CD4-positive, alpha-beta T cell treated with Interferon alpha-2 for 1 hour (primary cell): Measurements from ENCODE around the gene CTIF.

Experiments used
- DNase-seq, 2 donors: peaks; one replicate each; pipeline ENCODE4 v3.0.0-alpha.2; 2020 to 2022

The CTIF gene

DNA sequence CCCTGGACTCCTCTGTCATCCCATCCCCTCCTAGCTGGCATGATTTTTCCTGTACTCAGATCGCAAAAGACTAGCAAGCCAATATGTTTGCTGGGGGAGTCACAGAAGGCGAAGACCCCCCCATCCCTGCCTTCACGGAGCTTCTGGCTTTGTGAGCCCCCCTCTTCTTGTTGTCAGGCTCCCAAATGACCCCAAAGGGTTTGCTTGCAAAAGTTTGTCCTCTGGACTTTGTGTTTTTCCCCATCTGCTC lies 242.0 kb downstream of the CTIF start:
- DNase-seq: no peak

DNA sequence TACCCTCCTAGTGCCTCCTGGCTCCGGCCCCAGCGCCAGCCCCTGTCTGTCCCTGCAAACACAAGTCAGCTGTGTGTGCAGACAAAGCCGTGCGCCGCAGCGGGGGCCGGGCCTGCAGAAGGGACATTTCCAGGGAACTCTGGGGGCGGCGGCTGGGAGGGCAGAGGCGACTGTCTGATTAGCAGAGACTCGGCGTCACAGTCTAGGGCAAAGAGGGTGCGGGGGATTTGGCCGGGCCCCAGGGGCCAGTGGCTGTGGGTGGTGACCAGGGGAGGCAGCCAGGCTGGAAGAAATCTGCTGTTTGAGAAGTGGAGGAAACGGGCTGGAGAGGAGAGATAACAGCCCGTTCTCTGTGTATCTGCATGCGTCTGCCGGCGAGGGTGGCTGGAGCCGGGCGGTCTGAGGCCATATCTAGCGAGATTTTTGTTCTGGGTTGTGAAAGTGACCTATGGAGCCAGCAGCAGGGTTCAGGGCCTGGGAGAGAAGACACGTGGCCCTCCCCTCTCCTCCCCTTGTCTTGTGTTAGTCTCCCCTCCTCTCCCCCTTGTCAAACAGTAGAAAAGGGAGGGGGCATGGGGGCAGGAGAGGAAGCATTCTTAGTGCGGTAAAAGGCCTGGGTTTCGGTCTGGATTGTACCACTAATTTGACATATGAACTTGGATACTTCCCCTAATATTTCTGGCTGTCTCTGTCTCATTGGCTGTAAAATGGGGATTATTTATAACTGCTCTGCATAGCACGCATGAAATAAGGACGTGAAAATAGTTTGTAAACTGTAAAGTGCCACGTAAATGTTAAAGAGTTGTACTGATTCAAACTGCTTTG lies 242.5 kb downstream of the CTIF start:
- DNase-seq: peak; percentile 13 to 38

DNA sequence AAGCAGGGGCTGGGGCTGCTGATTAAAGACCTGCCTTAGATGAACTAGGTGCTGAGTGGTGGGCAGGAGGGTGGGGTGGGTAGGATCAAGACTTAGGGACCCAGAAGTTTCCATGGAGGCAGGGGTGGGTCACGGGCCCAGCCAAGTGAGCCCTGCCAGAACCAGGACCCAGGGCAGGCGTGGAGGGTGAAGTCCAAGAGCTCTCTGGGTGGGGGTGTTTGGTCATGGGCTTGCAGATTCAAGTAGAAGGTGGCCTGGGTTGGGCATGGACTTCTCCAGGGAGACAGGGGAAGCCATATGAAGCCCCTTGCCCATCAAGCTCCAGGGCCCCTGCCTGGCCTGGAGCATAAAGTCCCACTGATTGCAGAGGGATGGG lies 243.1 kb downstream of the CTIF start:
- no peak for DNase-seq

DNA sequence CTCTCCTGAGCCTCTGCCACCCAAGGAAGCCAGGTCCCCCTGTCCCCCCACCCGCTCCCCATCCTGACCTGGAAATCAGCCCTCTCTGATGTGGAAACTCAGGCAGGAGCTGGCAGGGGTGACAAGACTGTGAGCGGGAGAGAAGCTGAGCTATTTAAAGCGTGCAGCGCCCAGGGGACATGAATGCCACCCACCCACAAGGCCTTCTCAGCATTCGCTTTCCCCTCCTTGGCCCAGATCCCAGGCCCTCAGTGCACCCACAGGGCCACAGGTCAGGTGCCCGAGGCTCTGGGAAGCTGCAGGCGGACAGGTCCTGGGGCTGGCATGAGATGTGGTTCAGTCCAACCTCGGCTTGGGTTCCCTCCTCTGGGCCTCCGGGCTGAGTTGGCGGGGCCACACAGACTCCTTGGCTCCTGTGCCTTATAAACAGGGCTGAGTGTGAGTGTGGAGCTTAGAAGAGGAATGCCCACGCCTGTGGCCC lies 243.6 kb downstream of the CTIF start:
- no peak for DNase-seq

DNA sequence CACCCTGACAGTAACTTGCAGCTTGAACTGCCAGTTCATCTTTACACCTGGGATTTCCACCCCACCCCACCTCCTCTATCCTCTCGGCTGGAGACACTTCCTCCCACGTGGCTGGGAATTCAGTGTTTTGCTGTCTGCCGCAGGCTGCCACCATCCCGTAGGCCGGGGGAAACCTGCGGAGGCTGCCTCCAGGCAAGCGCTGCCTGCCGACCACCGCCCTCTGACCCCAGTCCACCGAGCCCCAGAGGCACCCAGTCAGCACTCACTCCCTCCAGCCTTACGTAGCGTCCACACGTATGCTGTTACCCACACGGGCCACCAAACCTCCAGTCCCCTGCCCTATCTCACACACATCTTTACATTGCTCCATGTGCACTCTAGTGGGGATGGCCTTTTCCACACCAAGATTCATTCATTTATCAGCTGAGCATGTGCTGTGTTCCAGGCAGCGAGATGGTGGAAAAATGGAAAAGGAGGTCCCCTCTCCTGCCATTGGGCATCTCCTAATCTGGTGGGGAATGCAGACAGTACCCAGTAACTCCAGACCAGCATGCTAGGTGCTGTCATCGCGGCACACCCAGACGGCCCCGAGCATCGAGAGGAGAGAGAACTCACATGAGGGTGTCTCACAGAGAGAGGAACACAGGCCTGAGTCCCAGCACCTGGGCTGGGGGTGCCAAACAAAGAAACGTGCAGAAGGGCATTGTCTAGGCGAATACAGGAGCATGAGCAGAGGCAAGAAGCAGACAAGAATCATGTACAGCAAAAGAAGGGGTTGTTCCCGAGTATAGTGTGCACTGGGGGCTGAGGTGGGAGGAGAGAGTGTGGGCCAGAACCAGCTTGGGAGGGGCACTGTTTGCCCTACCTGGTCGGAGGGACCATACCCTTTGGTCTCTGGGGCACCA lies 245.0 kb downstream of the CTIF start:
- DNase-seq: no peak

DNA sequence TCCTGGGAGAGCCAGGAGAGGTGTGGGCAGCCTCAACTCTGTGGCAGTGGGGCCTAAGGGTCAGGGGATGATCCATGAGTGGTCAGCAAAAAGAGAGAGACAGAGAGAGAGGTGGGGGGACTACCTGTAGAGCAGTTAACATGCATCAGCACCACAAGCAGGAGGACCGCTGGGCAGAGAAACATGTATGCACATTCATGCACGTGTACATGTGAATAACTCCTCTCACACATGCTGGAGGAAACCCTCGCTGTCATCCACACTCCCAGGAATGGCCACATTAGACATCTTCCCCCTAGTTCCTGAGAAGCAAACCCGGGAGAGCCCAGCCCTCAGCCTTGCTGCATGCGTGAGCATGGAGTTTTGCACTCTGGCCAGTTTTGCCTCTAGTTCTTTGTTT lies 245.8 kb downstream of the CTIF start:
- DNase-seq: no peak

DNA sequence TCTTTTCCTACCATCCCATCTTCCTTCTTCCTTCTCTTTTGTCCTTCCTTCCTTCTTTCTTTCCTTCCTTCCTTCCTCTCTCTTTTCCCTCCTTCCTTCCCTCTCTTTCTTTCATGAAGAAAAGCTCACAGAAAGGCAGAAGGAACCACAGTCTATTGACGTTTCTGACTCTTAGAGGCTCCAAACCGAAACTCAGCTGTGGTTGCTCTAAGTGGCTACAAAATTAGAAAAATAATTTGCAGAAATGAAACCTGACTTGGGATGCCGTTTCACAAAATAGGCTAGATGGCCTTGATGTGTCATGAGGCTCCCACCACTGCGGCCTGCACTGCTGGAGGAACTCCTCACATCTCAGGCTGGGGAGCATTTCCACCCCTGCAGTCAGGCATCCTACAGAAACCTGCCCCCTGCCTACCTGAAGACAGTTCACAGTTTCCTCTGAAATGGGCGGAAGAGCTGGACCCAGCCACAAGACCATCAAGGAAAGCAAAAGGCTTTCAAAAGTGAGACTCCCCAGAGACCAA lies 246.3 kb downstream of the CTIF start:
- DNase-seq: peak; percentile 49 to 68

DNA sequence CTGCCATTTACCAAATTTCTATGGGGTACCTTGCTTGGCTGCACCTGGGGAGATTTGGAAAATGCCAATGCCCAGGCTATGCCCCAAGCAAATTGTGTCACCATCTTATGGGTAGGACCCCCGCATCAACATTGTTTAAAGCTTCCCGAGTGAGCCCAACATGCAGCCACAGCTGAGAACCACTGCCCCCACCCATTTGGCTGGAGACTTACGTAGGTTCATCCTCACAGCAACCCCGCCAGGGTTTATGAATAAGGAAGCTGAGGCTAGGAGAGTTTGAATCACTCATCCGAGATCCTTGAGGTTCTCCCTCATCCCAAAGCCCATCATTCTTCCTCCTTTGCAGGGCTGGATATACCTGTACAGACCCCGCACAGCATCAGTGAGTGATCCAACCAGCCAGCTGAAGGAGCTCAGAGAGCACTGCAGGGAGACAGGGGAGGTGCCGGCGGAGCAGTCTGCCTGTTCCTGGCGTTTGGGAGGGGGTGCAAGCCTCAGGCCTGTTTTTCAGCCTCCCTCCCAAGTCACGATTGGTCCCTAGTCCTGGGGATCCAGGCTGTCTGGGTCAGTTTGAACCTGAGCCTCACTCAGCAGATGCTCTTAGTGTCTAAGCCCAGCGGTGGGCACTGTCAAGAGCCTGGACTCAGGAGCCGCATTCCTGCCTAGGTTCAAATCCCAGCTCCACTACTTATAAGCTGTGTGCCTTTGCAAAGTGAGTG lies 247.1 kb downstream of the CTIF start:
- no peak for DNase-seq

DNA sequence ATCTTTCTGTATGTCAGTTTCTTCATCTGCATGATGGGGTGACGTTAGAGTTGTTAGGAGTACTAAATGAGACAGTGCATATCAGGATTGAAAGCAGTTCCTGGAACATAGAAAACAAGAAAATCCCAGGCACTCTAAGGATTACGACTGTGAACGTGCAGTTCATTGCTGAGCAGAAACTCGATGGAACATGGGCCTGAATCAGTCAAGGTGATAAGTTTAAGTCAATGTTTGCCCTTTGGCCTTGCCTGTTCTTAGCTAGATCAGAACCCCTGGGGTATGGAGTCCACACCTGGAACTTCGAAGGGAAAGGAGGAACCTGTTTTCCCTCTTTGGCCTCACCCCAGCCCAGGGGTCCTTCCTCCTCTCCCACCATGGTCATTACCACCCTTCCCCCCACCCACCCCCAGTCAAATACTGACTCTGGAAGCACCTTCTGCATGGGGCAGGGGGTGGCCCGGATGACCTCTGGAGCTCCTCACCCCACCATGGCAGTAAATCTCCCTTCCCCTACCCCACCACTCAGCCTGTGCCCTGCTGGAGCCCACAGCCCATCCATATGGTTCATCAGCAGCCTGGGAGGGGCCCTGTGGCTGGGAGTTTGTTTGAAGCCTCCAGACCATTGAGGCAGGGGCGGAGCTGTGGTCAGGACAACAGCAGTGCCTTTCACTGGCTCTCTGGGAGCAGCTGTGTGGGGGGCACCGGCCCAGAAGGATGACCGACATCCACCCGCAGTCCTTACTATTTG lies 247.8 kb downstream of the CTIF start:
- DNase-seq: no peak

DNA sequence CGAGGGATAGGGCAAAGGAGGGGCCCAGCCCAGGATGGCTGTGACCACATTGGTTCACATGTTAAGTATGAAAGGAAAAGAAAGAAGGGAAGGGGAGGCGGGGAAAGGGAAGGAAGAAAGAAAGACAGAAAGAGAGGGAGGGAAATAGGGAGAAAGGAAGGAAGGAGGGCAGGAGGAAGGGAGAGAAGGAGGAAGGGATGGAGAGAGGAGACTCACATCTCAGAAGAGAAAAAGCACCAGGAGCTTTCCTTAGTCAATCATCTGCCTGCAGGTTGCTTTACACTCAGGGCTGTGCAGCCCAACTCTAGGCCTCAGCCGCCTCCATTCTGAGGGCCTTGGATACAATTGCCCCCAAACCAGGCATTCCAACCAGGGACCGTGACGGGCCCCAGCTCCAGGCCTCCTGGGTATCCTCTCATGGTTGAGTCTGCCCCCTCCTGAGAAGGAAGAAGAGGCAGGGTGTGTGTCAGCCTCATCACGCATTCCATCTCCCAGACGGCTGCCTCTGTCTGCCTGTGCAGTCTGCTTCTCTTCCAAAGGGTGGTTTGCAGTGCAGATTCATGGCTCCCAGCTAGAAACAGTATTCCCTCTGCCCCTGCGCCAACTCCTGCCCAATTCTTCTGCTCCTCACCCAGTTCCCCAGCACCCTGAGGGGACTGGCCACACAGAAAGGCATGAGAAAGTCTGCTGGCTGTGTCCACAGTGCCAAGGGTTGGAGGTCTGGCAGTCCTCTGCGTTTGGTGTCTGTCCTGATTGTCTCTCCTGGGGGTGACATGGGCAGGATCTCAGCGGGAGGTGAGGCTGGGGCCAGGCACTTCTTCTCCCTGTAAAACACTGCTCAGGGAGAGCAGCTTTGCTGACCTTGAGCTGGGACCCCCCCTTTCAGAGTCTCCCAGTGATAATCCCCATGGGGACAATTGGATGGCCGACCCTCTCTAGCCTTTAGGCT lies 248.6 kb downstream of the CTIF start:
- no peak for DNase-seq

DNA sequence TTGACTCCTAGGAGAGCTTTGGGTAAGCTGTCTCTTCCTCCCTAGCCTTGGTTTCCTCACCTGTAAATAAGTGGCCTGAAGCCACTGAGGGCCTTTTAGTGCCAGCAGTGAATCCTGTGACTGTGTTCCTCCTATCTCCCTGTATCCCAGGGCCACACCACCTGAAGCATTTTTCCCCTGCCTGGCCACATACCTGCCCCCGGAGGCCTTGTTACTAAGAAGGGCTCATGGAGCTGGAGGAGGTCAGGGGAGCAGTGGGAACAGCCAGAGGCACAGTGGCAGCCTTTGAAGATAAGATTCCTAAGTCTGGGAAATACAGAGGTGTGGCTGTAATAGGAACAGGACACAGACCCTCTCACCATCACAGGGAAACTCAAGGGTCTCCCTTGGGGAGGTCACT lies 249.5 kb downstream of the CTIF start:
- no peak for DNase-seq

DNA sequence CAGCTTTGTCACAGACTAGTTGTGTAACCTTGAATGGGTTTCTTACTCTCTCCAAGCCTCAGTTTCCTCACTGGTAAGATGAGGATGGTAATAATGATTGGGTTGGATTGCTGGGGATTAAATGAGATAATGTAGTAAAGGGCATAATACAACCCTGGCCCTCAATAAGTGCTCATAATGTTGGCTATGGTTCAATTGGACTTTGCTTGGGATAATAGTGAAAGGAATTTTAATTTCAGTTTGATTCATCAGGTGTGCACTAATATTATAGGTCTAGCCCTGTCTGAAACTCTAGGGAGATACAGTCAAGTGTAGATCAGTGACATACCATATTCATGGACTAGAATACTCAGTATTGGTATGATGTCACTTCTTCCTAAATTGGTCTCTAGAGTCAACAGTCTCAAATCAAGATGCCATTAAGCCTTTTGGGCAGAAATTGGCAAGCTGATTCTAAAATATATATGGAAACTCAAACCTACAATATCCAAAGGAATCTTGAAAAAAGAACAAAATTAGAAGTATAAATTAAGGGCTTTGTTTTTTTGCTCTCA lies 250.5 kb downstream of the CTIF start:
- no peak for DNase-seq

DNA sequence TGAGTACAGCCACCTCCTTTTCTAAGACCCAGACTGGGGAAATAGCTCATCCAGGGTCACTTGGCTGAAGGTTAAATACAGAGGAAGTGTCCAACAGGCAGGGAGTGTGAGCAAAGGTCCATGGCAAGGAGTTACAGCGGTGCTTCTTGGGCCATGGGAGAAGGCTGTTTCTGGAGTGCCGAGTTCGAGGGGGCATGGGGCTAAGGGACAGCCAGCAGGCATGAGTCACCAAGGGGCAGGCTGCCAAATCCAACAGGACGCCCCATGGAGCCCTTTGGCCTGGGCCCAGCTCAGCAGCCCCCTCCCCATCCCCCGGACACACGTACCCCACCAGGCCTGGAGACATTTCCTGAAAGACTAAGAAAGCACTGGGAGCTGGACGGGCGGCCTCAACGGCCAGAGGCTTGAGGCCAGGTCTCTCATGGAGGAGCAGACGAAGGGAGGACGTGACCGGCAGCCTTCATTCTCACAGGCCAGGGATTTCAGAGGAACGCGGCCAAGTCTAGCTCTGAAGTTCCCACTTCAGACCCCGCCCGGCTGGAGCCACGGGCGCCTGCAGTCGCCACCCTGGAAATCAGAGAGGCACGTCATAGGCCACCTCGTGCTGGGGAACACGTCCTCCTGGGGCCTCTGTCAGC lies 251.5 kb downstream of the CTIF start:
- DNase-seq: no peak

DNA sequence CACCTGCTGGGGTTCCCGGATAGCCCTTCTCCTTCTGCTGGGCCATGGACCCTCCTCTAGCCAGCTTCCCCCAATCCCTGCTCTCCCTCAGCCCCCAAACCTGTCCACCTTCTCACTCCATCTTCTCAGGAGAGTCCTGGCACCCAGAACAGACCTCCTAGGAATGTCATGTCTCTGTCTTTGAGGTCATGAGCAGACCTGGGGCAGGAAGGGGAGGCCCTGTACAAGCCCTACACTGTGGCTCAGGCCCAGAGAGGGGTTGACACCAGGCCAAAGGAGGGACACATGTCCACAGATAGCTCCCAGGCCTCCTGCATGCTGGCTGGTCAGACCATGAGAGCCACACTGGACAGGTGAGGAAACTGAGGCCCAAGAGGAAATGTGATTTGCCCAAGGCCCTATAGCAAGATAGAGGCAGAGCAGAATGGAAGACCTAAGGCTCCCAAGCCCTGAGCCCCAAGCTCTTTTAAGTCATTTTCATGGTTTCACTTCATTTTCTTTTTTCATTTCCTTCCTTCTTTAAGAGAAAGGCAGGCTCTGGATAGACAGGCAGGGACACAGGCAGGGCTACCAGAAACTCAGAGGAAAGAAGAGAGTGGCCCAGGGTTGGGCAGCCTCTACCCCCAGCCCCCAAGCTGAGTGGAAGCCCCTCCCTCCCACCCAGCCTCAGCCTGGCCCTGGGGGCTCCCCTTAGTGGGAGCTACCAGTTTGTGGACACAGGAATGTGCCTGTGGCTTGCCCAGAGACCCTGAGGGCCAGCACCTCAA lies 252.2 kb downstream of the CTIF start:
- no peak for DNase-seq

DNA sequence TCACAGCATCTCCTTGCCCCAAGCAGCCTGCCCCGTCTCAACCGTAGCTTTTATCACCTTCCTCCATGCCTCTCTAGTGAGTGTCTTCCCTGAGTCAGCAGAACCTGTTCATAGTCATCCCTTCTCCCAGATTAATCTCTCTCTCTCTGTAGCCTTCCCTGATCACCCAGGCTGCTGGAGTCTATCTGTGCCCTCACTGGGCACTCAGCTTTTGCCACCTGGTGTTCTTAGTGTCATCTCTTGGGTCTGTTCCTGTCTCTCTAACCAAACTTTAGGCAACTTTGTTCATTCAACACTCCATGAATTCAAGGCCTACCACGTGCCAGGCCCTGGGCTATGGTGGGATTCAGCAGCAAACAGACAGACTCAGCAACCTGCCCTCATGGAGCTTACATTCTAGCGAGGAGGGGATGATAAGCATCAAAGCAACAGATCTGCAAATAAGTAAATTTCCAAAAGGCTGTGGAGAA lies 252.8 kb downstream of the CTIF start:
- no peak for DNase-seq

DNA sequence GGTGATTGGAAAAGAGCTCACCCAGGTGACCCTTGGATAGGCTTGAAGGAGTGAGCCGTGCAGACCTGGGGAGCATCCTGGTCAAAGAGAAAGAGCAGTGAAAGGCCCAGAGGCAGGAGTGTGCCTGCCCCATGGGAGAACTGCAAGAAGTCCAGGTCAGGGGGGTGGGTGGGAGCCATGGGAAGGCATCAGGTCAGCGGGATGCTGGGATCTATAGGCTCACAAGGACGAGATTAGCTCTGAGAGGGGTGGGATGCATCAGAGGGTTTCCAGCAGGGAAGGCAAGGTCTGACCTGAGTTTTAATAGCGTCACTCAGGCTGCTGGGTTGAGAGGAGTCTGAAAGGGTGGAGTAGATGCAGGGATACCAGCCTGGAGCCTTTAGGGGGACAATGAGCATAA lies 253.3 kb downstream of the CTIF start:
- no peak for DNase-seq

DNA sequence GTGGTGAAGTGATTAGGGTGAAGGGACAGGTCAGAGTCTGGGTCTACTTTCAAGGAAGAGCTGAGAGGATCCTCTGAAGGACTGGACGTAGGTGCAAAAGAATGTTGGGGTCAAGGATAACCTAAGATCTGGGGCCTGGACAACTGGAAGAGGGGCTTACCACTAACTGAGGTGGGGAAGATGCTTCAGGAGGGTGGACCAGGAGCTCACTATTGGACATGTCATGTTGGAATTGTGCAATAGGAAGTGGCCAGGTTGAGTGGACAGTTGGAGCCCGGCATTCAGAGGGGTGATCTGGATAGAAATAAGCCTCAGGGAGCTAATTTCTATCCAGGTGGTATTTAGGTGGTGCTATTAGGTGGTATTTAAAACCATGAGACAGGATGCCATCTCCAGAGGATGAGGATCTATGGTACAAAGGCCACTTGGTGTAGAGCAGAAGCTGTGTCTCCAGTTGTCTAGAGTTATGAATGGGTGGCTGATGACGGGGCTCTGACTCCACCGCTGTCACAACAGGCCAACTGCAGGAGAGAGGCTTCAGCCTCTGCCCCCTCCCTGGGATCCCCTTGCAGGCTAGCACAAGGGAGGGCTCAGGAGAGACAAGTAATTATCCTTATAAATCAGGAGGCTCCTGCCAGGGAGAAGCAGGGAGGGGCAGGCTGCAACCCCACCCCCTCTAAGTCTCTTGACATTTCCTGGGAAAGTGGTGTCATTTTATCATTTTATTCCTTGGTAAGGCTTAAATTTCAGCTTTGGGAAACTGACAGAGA lies 254.0 kb downstream of the CTIF start:
- DNase-seq: no peak

DNA sequence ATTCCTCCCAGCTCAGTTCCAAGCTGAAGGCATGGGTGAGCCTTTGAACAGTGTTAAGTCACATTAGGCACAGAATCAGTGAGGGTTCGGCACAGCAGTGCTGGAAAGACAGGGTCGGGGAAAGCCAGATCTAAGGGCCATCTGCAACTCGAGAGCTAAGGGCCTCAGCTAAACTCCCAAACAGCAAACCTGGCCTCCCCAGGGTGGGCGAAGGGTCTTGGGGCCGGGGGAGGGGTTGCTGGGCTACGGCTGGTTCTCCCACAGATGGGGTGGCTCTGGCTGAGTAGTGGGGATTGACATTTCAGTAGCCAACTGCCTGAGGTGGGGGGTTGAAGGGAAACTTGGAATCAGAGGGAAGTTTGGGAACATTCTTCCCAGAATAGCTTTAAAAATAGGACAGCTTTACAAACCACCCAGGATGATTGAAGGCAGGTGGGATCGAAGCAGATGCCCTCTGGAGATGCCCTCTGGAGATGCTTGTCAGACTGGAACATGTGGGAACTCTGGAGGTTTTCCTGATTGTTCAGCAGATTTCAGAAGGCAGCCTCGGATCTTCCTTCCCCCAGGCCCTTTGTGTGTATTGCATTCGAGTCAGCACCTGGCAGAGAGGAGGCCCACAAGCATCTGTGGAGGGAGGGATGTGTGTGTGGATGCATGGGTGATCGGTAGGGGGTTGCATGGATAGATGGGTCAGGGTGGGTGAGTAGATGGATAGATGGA lies 255.6 kb downstream of the CTIF start:
- DNase-seq: no peak
